BE2C (cell line): ENCODE data around the gene NDUFA8.
"Not testable (repeated sequence)": the region's sequence is repeated elsewhere in the genome, so short reads cannot be mapped to it uniquely, and the experiment has no call there.

Source experiments
- DNase-seq: peaks from one replicate; pipeline ENCODE4 v3.0.0-alpha.2; 2020
- H3K27me3 ChIP-seq: fragments of 250-450 bp; sonication (Bioruptor Pico); 2 replicates; pipeline ENCODE4 v1.5.1; 2020; ENCODE audit warnings: mild to moderate bottlenecking
- H3K36me3 ChIP-seq: fragments of 250-450 bp; sonication (Bioruptor Pico); 2 replicates; pipeline ENCODE4 v1.5.1; 2020; ENCODE audit warnings: mild to moderate bottlenecking
- H3K4me1 ChIP-seq: fragments of 250-450 bp; sonication (Bioruptor Pico); 2 replicates; pipeline ENCODE4 v1.5.1; 2020
- H3K4me3 ChIP-seq: 2 replicates; pipeline ENCODE4 v1.5.1; 2011; ENCODE audit warnings: low read depth, low read length
- H3K9me3 ChIP-seq: fragments of 250-450 bp; sonication (Bioruptor Pico); 2 replicates; pipeline ENCODE4 v1.5.1; 2020
- TF ChIP-seq, protein P1 (sequence below): IDR thresholded peaks from 2 replicates; pipeline ENCODE4 v1.5.1; 2012; ENCODE audit warnings: mild to moderate bottlenecking, low read depth, low read length

The NDUFA8 gene

DNA sequence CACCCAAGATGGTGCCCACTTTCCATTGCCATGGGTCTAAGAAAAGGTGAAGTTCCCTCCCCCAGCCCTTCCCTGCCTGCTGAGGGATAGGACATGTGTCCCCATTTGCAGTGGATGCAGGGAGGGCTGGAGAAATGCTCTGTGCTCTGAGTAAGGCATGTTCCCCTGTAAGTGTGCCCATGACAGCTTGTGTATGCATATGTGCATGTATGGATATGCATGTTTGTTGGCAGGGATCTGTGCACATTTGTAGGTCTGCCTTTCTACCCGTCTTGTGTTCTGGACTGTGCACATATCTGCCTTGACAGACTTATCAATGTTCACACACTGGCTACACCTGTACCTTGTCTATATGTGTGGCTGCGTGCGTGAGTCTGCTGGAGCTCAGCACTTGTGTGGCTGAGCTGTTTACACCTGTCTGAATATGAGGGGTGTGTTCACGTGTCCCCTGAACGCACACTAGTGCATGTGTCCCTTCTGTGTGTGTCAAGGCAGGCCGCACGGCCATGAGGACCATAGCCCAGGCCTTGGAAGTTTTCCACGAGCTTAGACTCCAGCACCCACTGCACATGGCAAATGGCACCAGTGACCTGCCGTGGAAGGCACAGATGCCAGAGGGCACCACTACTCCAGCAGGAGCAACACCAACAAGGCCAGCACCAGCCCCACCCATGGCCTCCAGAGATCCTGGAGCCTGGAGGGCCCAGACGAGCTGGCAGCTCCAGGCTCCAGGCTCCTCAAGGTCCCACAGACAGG lies 39.1 kb downstream of the NDUFA8 start:
- H3K27me3 ChIP-seq, result no peaks in the 10 kb centered on the region
- H3K4me3 ChIP-seq, result no peak overlapping the region
- DNase-seq, result no peak
- TF ChIP-seq, protein P1, sequence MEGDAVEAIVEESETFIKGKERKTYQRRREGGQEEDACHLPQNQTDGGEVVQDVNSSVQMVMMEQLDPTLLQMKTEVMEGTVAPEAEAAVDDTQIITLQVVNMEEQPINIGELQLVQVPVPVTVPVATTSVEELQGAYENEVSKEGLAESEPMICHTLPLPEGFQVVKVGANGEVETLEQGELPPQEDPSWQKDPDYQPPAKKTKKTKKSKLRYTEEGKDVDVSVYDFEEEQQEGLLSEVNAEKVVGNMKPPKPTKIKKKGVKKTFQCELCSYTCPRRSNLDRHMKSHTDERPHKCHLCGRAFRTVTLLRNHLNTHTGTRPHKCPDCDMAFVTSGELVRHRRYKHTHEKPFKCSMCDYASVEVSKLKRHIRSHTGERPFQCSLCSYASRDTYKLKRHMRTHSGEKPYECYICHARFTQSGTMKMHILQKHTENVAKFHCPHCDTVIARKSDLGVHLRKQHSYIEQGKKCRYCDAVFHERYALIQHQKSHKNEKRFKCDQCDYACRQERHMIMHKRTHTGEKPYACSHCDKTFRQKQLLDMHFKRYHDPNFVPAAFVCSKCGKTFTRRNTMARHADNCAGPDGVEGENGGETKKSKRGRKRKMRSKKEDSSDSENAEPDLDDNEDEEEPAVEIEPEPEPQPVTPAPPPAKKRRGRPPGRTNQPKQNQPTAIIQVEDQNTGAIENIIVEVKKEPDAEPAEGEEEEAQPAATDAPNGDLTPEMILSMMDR, result no peak
- H3K36me3 ChIP-seq, result no peaks in the 10 kb centered on the region
- H3K4me1 ChIP-seq, result no peaks in the 10 kb centered on the region
- no peaks in the 10 kb centered on the region for H3K9me3 ChIP-seq

DNA sequence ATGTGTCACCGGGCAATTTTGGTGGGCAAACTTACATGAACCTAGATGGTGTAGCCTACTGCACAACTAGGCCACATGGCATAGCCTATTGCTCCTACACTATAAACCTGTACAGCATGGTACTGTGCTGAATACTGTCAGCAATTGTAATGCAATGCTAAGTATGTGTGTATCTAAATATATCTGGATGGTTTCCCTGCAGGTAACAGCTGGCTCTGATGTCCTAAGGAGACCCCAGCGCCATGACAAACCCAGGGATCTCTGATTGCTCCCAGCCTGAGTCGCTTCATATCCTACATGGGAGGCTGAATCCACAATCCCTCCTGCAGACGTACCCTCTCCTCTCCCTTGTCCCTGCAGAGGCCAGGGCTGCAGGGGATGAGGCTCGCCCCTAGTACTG lies 39.9 kb downstream of the NDUFA8 start:
- H3K4me1 ChIP-seq, result no peaks in the 10 kb centered on the region; the same call in 1 of the 2 replicates
- H3K4me3 ChIP-seq, result no peak overlapping the region
- no peaks in the 10 kb centered on the region for H3K9me3 ChIP-seq
- DNase-seq, result no peak
- no peaks in the 10 kb centered on the region for H3K27me3 ChIP-seq
- no peaks in the 10 kb centered on the region for H3K36me3 ChIP-seq
- TF ChIP-seq, protein P1, result no peak

DNA sequence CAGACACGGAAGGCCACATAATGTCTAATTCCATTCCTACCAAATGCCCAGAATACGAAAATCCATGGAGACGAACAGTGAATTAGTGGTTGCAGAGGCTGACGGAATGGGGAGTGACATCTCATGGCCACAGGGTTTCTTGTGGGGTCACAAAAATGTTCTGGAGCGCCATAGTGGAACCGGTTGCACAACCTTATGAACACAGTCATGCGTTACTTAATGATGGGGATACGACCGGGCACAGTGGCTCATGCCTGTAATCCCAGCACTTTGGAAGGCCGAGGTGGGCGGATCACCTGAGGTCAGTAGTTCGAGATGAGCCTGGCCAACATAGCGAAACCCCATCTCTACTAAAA lies 40.4 kb downstream of the NDUFA8 start:
- Histone ChIP-seq H3K36me3 (no peaks in the 10 kb centered on the region), H3K4me1 (no peaks in the 10 kb centered on the region; the same call in 1 of the 2 replicates), H3K4me3 (no peak overlapping the region), H3K27me3 (no peaks in the 10 kb centered on the region), H3K9me3 (no peaks in the 10 kb centered on the region)
- DNase-seq, result no peak
- TF ChIP-seq, protein P1, result no peak

DNA sequence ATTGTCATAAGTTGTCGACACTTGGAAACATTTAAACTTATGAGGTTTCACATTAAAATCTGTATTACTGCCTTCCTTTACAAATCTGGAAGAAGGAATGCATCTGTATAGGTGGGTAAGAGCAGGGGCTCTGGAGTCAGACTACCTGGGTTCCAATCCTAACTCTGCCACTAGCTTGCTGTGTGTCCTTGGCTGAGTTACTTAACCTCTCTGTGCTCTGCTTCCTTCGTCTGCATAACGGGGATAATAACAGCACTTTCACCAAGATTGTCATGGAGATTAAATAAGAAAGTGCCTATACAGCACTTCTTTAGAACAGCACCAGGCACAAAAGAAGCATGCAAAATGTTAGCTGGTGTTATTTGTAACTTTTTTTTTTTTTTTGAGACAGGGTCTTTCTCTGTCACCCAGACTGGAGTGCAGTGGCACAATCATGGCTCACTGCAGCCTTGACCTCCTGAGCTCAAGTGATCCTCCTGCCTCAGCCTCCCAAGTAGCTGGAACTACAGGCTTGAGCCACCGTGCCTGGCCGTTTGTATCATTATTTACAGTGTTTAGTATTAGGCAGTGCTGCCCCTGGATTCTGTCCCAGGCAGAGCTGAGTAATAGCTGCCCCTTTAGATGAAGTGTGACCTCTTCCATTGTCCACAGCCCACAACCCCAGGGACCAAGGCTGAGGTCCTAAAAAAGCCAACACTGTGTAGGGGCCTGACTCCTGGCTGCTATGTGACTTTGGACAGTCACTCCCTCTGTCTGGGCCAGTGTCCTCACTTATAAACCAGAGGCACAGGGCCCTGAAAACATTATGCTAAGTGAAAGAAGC lies 41.0 kb downstream of the NDUFA8 start:
- no peaks in the 10 kb centered on the region for H3K36me3 ChIP-seq
- H3K9me3 ChIP-seq, result no peaks in the 10 kb centered on the region
- H3K27me3 ChIP-seq, result no peaks in the 10 kb centered on the region
- TF ChIP-seq, protein P1, result no peak
- H3K4me3 ChIP-seq, result no peak overlapping the region
- no peaks in the 10 kb centered on the region; the same call in 1 of the 2 replicates for H3K4me1 ChIP-seq
- no peak for DNase-seq

DNA sequence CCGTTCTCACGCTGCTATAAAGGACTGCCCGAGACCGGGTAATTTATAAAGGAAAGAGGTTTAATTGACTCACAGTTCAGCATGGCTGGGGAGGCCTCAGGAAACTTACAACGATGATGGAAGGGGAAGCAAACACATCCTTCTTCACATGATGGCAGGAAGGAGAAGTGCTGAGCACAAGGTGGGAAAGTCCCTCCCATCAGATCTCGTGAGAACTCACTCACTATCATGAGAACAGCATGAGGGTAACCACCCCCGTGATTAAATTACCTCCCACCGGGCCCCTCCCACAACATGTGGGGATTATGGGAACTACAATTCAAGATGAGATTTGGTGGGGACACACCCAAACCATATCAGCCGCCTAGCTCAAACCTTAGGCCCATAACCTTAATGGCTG lies 42.3 kb downstream of the NDUFA8 start:
- H3K4me3 ChIP-seq, H3K27me3 ChIP-seq, H3K9me3 ChIP-seq, DNase-seq, H3K36me3 ChIP-seq, H3K4me1 ChIP-seq: not testable (repeated sequence)

DNA sequence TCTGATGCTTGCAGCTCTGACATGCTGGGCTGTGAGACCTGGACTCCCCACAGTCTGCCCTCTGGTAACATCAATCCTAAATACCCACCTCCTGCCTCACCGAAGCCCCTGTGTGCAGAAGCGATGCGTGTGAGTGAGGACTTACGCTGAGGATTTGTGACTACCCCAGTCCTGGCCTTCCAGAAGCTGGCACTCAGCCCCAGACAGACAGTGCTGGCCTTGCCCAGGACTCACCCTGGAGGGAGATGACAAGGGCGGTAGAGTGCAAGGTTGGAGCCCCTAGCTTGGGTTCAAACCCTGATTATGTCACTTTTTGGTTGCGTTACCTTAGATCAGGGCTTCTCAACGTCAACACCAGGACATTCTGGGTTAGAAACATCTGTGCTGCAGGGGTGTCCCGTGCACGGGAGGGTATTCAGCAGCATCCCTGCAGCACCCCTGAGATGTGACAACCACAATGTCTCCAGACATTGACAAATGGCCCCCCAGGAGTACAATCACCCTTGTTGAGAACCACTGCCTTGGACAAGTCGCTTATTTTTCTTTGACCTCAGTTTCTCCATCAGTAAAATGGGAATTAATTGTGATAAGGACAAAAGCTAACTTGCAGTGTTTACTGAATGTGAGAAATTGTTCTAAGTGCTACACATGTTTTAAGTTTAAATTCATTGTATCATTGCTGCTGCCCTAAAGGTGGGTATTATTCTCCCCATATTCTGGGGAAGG lies 43.0 kb downstream of the NDUFA8 start:
- Histone ChIP-seq H3K4me1 (no peaks in the 10 kb centered on the region; the same call in 1 of the 2 replicates), H3K4me3 (no peak overlapping the region), H3K27me3 (no peaks in the 10 kb centered on the region), H3K9me3 (no peaks in the 10 kb centered on the region), H3K36me3 (no peaks in the 10 kb centered on the region)
- DNase-seq, result no peak
- TF ChIP-seq, protein P1, result no peak
